ENCODE measurements around the gene UNC45B. TPM values are rescaled to one million over a fixed set of nuclear protein-coding genes. Genes with fewer than 3 reads are reported as not detected.
"Not testable (repeated sequence)": the region's sequence is repeated elsewhere in the genome, so short reads cannot be mapped to it uniquely, and the experiment has no call there.

The UNC45B gene
- total RNA-seq, 2 donors from 2014 or later, result not detected

DNA sequence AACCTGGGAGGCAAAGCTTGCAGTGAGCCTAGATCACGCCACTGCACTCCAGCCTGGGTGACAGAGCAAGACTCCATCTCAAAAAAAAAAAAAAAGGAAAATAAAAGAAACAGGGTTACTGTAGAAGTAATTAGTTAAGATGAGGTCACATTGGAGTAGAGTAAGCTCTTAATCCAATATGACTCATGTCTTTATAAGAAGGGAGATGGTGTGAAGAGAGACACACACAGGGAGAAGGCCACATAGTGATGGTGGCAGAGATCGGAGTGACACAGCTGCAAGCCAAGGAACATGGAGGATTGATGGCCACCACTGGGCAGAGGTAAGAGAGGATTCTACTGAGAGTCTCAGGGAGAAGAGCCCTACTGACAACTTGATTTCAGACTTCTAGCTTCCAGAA, 79.9 kb downstream of the UNC45B start:
- no peaks in the 10 kb centered on the region for H3K4me1 ChIP-seq (ENCODE audit: control insufficient read depth, insufficient read depth, low read length)
- H3K27ac Mint-ChIP-seq, result no peak overlapping the region
- H3K4me3 ChIP-seq (ENCODE audit: low read length), result no peak overlapping the region
- H3K27me3 Mint-ChIP-seq (ENCODE audit: insufficient read depth), result no peaks in the 10 kb centered on the region
- no peaks in the 10 kb centered on the region for H3K36me3 ChIP-seq (ENCODE audit: control insufficient read depth, insufficient read depth, low read length)
- H3K27me3 ChIP-seq (ENCODE audit: control insufficient read depth, insufficient read depth, low read length, poor library complexity, severe bottlenecking), result no peaks in the 10 kb centered on the region
- peaks cover 5% of the 10 kb centered on the region for H3K9me3 Mint-ChIP-seq
- H3K4me1 Mint-ChIP-seq, result no peaks in the 10 kb centered on the region
- WGBS, 2 experiments (ENCODE audit: insufficient coverage in 1 of 2, insufficient read length in 1 of 2), result 97 to 100% methylated on average over 1 to 2 of the region's 2 CpGs
- H3K4me3 Mint-ChIP-seq, result no peak overlapping the region
- DNase-seq, result no peak
- peaks cover 9% of the 10 kb centered on the region for H3K9me3 ChIP-seq (ENCODE audit: control insufficient read depth, low read length)
- no peak overlapping the region for H3K9ac ChIP-seq (ENCODE audit: extremely low read depth, low read length, poor library complexity, severe bottlenecking)
- H3K36me3 Mint-ChIP-seq (ENCODE audit: low read depth), result no peaks in the 10 kb centered on the region
- no peak overlapping the region for H3K27ac ChIP-seq (ENCODE audit: low read depth, low read length)
- TF ChIP-seq, protein P1, sequence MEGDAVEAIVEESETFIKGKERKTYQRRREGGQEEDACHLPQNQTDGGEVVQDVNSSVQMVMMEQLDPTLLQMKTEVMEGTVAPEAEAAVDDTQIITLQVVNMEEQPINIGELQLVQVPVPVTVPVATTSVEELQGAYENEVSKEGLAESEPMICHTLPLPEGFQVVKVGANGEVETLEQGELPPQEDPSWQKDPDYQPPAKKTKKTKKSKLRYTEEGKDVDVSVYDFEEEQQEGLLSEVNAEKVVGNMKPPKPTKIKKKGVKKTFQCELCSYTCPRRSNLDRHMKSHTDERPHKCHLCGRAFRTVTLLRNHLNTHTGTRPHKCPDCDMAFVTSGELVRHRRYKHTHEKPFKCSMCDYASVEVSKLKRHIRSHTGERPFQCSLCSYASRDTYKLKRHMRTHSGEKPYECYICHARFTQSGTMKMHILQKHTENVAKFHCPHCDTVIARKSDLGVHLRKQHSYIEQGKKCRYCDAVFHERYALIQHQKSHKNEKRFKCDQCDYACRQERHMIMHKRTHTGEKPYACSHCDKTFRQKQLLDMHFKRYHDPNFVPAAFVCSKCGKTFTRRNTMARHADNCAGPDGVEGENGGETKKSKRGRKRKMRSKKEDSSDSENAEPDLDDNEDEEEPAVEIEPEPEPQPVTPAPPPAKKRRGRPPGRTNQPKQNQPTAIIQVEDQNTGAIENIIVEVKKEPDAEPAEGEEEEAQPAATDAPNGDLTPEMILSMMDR (conservative IDR thresholded peaks at IDR 0.05), result no peak

DNA sequence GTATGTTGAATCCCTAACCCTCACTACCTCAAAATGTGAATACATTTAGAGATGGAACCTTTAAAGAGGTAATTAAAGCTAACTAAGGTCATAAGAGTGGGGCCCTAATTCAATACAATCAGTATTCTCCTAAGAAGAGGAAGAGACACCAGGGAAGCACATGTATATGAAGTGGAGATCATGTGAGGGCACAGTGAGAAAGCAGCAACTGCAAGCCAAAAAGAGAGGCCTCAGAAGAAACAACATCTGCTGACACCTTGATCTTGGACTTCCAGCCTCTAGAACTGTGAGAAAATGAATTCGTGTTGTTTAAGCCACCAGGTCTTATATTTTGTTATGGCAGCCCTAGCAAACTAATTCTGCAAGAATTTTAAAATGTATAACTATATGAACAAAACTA, 82.0 kb downstream of the UNC45B start:
- Mint-ChIP-seq H3K4me3 (no peak overlapping the region), H3K36me3 (ENCODE audit: low read depth) (no peaks in the 10 kb centered on the region), H3K27me3 (ENCODE audit: insufficient read depth) (no peaks in the 10 kb centered on the region), H3K27ac (no peak overlapping the region), H3K4me1 (no peaks in the 10 kb centered on the region), H3K9me3 (no peaks in the 10 kb centered on the region)
- 93% methylated on average over 1 of the region's 1 CpG; no CpG with 5 or more reads in 1 of the 2 experiments for WGBS, 2 experiments (ENCODE audit: insufficient coverage in 1 of 2, insufficient read length in 1 of 2)
- Histone ChIP-seq H3K27me3 (ENCODE audit: control insufficient read depth, insufficient read depth, low read length, poor library complexity, severe bottlenecking) (no peaks in the 10 kb centered on the region), H3K9me3 (ENCODE audit: control insufficient read depth, low read length) (no peaks in the 10 kb centered on the region), H3K9ac (ENCODE audit: extremely low read depth, low read length, poor library complexity, severe bottlenecking) (no peak overlapping the region), H3K27ac (ENCODE audit: low read depth, low read length) (no peak overlapping the region), H3K36me3 (ENCODE audit: control insufficient read depth, insufficient read depth, low read length) (no peaks in the 10 kb centered on the region), H3K4me3 (ENCODE audit: low read length) (no peak overlapping the region), H3K4me1 (ENCODE audit: control insufficient read depth, insufficient read depth, low read length) (no peaks in the 10 kb centered on the region)
- TF ChIP-seq, protein P1 (conservative IDR thresholded peaks at IDR 0.05), result no peak
- DNase-seq, result no peak

DNA sequence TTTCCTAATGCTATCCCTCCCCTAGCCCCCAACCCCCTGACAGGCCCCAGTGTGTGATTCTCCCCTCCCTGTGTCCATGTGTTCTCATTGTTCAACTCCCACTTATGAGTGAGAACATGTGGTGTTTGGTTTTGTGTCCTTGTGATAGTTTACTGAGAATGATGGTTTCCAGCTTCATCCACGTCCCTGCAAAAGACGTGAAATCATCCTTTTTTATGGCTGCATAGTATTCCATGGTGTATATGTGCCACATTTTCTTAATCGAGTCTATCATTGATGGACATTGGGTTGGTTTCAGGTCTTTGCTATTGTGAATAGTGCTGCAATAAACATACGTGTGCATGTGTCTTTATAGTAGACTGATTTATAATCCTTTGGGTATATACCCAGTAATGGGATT, 86.7 kb downstream of the UNC45B start:
- H3K36me3 Mint-ChIP-seq (ENCODE audit: low read depth); H3K27ac ChIP-seq (ENCODE audit: low read depth, low read length); H3K36me3 ChIP-seq (ENCODE audit: control insufficient read depth, insufficient read depth, low read length); H3K9me3 Mint-ChIP-seq; H3K27ac Mint-ChIP-seq; H3K4me1 Mint-ChIP-seq; DNase-seq; H3K9me3 ChIP-seq (ENCODE audit: control insufficient read depth, low read length); H3K4me1 ChIP-seq (ENCODE audit: control insufficient read depth, insufficient read depth, low read length); H3K4me3 Mint-ChIP-seq; H3K4me3 ChIP-seq (ENCODE audit: low read length); H3K9ac ChIP-seq (ENCODE audit: extremely low read depth, low read length, poor library complexity, severe bottlenecking): not testable (repeated sequence)
- H3K27me3 Mint-ChIP-seq (ENCODE audit: insufficient read depth), result peaks cover 13% of the 10 kb centered on the region
- WGBS, 2 experiments (ENCODE audit: insufficient coverage in 1 of 2, insufficient read length in 1 of 2), result 83 to 95% methylated on average over 3 to 4 of the region's 4 CpGs
- peaks cover 13% of the 10 kb centered on the region for H3K27me3 ChIP-seq (ENCODE audit: control insufficient read depth, insufficient read depth, low read length, poor library complexity, severe bottlenecking)

DNA sequence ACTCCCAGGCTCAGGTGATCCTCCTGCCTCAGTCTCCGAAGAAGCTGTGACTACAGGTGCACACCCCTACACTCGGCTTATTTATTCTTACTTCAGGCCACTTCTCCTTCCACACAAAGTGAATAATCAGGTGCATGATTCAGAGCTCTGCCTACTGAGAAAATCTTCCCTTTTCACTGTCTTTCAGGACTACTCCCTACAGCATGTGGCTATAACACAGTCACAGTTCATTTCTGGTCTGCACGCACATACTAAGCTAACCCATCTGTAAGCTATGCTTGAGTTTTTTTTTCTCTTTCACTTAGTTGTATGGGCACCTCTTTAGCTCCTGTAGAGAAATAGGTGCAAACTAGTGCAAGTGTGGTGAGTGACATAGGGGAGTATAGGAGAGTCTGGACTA, 87.7 kb downstream of the UNC45B start:
- peaks cover 15% of the 10 kb centered on the region for H3K27me3 Mint-ChIP-seq (ENCODE audit: insufficient read depth)
- Histone ChIP-seq H3K9me3 (ENCODE audit: control insufficient read depth, low read length) (no peaks in the 10 kb centered on the region), H3K36me3 (ENCODE audit: control insufficient read depth, insufficient read depth, low read length) (no peaks in the 10 kb centered on the region), H3K4me1 (ENCODE audit: control insufficient read depth, insufficient read depth, low read length) (no peaks in the 10 kb centered on the region), H3K4me3 (ENCODE audit: low read length) (no peak overlapping the region), H3K9ac (ENCODE audit: extremely low read depth, low read length, poor library complexity, severe bottlenecking) (no peak overlapping the region), H3K27me3 (ENCODE audit: control insufficient read depth, insufficient read depth, low read length, poor library complexity, severe bottlenecking) (peaks cover 13% of the 10 kb centered on the region), H3K27ac (ENCODE audit: low read depth, low read length) (no peak overlapping the region)
- H3K4me3 Mint-ChIP-seq, result no peak overlapping the region
- WGBS, 2 experiments (ENCODE audit: insufficient coverage in 1 of 2, insufficient read length in 1 of 2), result 85 to 90% methylated on average over 3 of the region's 3 CpGs
- no peak overlapping the region for H3K27ac Mint-ChIP-seq
- no peak for DNase-seq
- H3K9me3 Mint-ChIP-seq, result no peaks in the 10 kb centered on the region
- no peaks in the 10 kb centered on the region for H3K36me3 Mint-ChIP-seq (ENCODE audit: low read depth)
- no peaks in the 10 kb centered on the region for H3K4me1 Mint-ChIP-seq
- TF ChIP-seq, protein P1 (conservative IDR thresholded peaks at IDR 0.05), result no peak

All from endodermal cell (in vitro differentiated cells).